HG03097 (cell line): ENCODE measurements around the gene S100PBP.

Experiments used
- ATAC-seq: cut with Tn5 transposase; IDR thresholded peaks from one replicate; pipeline ENCODE4 v1.9.1; 2021; ENCODE audit not compliant: unreplicated experiment, low FRiP score

S100PBP gene

DNA sequence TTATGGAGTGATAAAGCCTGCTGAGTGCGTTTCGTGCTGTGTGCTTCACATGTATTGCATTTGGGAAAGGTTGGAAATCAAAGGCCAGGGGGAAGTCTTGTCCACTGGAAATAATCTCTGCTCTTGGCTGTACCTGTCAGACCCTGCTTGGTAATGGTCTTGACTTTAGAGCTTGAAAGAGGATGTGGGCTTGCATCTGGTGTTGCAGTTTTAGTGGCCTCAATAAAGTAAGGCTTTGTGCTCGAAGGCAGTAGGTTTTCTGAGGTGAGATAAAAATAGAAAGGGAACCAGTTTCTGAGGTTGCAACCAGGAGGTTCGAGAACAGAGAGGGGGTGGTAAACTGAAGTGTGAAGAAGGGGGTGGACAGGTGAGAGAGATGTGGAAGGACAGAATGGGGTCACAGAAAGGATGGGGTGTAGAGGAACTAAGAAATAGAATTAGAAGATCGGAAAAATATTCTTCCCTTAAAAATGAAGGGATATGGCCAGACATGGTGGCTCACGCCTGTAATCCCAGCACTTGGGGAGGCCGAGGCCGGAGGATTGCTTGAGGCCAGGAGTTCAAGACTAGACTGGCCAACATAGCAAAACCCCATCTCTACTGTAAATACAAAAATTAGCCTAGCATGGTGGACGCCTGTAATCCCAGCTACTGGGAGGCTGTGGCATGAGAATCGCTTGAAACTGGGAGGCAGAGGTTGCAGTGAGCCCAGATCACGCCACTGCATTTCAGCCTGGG, 1.5 kb downstream of the S100PBP start:
- ATAC-seq = no peak

DNA sequence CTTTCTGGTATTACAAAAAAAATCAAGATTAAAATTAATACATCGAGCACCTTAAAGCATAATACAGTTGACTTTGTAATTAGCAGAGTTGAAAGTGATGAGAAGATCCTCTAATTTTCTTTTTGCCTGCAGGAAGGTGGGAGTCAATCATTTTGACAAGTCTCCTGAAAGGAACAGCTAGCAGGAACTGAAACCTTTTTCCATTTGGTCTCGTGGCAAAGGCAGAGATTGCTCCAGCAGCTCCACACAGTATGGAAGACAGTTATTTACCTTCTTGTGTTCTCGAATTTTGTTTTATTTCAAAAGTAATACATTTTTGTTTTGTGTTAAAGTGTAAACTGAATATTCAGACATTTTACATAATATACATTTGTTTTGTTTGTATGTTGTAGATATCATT, 7.7 kb downstream of the S100PBP start:
- ATAC-seq = no peak

DNA sequence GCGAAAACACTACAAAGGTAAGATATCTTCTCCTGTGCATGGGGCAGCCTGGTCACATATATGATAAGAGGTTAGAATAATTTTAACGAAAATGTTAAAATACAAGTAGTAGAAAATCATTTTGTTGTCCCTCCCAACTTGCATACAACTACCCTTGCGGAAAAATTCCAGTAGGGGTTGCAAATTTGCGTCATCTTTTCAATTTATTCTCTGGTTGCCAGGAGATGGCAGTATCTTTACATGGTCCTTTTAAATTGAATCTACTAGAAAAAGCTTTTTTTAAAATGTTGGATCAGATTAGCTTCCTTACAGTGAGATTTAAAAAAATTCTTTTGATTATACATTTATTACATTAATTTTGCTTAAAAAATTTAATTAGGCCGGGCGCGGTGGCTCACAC, 10.9 kb downstream of the S100PBP start:
- ATAC-seq = no peak

DNA sequence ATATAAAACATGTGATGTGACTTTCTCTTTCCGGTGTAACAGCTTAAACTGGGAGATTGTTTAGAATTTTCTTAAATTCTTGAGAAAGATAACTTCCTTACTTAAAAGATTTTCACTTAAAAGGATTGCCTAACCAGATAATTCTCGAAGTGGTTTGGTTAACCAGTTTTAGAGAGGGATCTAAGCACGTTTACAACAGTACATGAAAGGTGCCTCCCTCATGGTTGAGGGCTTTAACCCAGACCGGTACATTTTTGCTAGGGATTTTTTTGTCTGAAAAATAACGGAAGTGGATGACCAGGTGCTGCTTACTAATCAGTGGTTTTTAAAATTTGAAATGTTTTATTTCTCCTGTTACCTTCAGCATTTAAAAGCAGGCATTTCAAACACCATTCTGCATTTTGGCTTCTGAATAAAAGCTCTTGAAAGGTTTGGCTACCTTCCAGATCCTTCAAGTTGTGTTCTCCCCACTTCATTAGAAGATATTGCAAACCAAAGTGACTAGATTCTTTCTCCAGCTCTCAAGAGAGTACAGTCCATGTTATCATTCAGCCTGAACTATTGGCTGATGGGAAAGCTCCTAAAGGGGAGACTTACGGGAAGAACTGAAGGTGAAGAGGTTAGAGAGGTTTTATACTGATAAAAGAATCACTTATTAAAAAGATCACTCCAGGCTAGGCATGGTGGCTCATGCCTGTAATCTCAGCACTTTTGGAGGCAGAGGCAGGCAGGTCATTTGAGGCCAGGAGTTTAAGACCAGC, 12.8 kb downstream of the S100PBP start:
- ATAC-seq = no peak

DNA sequence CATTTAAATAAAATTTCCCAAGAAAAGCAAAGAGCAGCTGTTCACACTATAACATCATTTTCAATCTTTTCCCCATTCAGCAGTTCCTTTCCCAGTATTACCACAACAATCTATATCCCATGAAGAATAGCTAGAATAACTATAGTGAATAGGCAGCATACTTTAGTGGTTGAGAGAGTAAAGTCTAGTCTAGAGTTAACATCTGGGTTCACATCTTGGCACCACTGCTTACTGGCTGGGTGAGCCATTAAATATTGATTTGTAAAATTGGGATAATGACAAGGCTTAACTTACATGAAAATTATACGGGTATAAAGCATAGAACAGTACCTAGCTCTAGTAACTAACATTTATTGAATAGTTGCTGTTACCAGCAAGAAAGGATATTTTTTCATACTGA, 14.4 kb downstream of the S100PBP start:
- ATAC-seq = no peak

DNA sequence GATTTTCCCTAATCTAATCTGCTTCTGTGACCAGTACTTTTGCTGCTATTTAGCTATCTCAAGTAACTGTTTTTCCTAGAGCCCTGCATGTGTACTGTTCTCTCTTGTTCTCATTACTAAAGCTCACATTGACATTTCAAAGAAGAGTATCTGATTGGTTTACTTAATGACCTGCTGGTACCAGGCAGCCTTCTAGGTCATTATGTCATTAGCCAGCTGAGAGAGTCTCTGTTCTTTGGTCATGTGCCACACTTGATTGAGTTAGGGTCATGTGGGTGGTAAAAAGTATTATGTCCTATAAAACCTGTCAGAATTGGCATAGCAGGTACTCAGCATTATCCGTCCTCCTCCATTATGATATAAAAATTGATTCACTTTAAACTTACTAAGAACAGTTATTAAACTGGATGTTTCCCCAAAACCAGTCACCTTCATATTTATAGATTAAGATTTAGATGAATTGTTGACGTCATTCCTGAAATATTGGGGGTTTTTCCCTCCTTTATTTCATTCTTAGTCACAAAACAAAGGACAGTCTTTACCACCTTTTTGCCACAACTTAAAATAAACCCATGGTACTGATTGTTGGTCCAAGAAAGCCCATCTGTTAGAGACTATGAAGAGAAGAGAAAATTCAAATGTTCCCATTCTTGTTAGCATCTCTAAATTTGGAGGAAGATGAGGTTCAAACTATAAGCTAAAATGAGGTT, 31.1 kb downstream of the S100PBP start:
- no peak for ATAC-seq

DNA sequence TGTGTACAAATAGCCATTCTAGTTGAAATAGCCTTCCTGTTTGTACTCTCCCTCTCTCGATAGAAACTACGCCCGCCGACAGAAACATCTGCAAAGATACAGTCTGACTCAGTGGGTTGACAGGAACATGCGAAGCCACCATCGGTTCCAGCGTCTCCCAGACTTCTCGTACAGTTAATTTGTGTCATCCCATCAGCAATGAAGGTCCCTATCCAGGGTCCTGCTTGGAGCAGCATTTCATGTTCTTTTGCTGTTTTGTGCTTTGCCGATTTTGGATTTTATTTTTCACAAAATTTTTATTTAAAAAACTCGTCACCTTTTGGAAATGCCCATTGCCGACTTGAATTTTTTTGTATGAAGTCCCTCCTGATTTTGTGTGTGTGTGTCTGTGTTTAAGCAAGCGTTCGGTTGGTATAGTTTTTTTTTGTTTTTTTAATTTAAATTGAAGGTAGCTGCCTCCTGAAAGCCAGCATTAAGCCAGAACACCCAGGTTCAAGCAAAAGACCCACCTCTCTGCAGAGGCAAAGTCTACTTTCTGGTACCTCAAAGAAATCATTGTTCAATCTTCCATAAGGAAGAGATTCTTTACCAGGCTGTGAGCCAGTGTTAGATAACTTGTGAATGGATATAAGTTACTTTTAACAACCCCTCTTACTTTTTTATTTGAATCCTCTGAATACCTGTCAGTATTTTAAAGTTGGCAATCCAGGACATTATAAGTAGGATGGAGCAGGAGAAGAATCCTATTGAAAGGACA, 38.6 kb downstream of the S100PBP start:
- ATAC-seq = no peak

DNA sequence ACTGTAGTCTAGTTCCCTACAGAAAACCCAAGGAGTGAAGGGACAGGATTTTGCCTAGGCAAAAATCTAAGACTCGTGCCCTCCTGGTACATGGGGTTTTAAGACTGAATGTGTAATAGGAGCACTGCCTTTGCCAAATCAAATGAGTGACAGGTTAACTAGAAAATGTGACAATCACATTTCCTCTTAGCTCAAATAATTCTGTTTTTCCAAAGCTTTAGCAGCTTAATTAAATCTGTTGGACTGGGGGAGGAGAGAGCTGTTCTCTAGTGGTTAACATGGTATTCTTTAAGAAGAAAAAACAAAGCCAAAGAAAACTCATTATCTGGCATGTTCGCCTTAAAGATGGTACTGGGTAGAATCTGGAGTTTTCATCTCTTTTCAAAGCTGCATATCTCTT, 40.7 kb downstream of the S100PBP start:
- no peak for ATAC-seq

DNA sequence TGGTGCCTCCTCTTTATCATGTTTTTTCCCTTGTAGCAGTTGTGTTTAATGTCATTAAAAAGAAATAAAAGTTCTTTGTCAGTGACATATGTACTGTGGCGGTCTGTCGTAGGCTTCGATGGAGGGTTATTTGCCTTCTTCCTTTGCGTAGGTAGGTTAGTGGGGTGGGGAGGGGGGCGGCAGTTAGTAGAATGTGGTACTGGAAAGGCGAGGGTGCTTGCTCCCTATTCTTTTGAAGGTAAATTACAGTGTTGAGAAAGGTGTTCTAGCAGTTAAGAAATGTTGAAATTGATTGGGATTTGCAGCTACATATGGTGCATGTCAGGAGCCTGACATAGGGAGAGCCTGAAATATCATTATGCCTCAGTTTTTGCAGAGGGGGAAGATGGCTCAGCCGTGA, 41.3 kb downstream of the S100PBP start:
- ATAC-seq = no peak

DNA sequence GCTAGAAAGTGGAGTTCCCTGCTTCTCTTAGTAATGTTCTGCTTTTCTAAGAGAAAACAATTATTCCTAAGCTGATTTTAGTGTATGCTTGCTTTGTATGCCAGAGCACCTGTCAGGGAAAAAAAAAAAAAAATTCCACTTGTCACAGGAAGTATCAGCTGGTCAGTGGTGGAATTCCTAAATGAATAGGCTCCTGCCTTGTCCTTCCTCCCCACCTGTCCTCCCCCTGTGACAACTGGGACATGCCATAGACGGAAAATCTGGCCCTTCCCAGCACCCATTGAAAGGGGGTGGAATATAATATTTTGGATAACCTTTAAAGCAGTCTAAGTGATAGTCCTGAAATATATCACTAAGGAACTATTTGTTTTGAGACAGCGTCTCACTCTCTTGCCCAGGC, 42.5 kb downstream of the S100PBP start:
- ATAC-seq = no peak

DNA sequence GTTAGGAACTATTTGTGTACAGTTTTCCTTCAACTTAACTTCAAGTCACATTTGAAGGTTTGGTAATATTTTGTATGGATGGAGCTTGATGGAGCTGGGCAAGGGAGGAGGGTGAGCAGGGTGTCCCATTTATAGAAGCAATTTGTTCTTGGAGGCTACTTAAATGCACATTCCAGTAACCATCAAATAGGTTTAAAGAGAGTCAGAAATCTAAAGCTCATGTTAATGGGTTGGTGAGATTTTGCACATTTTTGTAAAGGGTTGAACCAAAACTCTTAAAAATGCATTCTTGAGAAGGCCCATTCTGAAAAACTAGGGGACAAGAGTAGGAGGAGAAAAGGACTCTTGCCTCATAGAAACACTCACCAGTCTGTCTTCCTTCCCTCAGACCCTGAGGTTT, 43.1 kb downstream of the S100PBP start:
- no peak for ATAC-seq

DNA sequence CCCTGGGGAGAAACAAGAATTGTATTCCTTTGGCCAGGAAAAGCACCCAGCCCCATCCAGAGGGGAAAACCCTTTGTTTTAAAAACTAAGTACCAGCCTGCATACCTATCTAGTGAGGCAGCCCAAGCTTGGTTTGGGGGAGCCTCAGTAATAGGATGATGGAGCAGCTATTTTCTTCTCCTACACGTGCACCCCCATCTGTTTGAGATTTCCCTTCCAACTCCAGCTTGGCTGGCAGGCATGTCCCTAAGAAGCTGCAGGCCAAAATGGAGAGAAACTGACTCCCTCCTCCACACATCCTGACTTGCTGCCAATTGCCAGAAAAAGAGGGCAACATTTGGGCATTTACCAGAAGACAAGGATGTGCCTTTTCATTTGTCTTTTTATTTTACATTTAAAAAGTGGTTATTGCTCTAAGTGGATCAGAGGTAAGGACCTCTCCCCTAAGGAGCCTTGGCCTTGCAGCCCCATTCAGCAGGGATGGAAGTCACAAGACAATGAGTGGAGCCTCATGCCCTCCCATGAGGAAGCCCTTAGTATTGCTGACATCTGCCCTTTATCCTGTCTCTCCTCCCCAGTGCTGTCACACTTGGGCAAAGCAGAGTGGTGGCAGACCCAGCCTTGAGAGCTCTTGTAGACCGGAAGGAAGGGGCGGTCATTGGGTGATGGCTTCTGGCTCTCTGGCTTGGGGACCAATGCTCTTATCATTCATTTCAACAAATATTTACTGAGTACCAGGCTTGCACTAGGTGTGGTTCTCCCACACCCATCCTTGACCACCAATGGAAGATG, 44.6 kb downstream of the S100PBP start:
- no peak for ATAC-seq

DNA sequence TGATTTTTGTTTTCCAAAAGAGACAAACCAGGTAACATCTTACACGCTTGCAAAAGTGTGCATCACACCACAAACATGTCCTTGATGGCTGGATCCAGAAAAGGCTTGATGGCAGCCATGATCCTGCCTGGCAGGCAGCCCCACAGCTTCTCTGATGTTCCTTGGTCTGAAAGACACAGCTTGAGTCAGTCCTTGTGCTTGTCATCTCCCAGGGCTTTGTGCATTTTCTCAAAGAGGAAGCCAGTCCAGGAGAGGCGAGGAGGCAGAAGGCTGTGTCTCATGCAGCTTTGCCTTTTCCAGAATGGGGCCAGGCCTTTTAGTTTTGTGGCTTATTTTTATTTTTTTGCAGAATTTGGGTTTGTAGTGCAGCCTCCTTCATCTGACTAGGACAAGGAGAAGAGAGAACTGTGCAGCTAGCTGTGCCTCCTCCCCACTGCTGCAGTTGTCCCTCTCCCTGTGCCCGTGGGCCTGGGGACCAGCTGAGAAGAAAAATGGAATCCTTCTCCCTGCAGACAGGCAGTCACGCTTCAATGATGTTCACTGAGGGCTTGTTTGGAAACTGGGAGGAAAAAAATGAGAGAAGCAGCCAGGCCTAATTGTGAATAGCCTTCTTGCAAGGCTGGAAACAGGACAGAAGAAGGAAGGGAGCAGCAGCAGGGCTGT, 45.9 kb downstream of the S100PBP start:
- no peak for ATAC-seq

DNA sequence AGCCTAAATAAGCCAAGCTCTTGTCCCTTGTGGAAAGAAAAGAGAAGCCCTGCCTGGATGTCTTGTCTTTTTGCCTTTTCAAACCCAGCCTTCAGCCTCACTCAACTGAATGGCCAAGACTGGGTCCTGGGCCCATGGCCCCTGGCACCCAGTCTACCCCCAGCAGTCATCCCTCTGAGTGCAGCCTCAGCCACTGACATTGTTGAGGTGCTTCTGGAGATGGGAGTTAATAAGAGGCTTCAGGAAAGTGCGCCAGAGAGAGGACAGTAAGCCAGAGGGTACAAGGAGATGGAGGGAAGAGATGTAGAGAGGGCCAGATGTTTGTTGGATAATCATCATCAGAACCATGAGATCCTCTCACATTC, 46.4 kb downstream of the S100PBP start:
- ATAC-seq = no peak

DNA sequence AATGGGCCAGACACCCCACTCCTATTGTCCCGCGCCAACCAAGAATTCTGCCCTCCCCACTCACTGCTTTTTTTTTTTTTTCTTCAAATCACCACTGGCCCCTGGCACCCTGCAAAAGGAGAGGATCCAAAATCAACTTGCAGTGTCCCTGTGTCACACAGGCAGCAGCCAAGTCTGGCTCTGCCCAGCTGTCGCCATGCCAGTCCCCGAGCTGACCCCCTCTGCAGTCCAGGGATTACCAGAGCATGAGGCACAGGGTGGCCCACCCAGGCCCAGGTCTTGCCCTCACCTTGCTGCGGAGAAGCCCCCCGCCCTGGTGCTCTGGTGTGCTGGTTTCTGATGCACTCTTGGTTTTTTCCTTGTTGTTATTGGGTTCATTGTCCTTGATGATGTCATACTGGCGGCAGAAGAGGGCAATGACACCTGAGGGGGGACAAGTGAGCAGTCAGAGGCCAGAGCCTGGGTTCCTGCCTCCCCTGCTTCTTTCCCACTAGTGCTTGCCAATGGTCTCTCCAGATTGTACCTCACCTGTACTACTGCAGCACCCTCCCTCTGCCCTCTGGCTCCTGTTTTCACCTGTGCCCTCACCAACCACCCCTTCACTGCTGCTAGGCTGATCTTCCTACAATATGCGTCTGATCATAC, 47.0 kb downstream of the S100PBP start:
- ATAC-seq = no peak

DNA sequence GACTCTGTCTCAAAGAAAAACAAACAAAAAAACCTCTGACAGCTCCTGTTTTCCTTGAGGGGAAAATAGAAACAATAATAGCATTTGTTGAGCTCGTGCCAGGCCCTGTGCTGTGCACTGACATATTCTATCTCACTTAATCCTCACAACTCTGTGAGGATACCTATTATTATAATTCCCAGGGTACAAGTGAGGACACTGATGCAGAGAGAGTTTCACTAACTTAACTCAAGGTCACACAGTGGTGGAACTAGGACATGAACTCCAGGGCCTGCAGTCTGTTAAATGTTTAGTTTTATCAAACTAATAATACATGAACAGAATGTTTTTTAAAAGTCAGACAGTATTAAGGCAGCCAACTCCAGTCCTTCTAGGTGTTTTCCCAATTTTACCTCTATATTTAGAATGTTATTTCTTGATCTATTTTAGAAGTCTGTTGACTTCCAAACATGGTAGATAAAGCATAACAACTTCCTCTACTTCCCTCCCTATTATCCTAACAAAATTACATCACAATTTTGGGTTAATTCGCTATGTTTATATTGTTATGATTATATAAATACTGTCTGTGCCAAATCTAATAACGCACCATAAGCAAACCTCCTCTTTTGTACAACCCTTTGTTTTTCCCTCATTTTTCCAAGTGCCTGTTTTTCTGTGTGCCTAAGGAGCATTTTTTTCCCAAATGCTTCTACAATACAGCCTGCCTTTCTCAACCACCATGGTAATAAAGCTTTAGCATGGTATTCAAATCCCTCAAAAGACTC, 48.4 kb downstream of the S100PBP start:
- ATAC-seq = no peak

DNA sequence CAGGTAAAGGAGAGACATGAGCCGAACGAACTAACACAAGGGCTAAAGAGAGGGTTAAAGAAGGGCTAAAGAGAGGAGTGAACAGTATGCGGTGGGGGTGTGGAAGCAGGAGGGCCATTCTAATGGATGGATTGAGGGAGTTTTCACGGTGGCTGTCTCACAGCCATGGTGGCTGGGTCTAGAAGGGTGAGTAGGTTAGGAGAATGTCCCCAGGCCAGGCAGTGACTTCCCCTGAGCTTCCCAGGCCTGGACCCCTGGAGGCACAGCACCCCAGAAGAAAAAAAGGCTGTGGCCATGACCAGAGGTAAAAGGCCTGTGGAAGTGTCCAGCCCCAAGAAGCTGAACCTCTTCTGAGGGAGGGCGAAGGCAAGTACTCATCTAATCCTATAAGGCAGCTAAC, 49.7 kb downstream of the S100PBP start:
- ATAC-seq = no peak

DNA sequence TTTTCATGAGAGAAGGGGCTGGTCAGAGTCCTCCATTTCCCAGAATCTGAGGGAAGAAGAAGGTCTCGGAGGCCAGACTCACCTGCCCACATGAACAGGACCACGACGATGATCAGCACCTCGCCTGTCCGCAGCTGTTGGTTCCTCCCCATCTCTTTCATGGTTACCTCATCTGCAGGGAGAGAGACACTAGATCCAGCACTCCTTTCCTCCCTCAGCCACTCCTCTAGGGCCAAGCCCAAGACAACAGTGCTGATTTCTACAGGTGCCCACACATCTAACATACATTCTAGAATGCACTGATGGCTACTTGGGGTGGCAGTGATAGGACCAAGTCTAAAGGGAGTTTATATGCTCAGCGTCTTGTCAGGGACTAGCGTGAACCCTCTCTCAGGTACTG, 50.2 kb downstream of the S100PBP start:
- no peak for ATAC-seq

DNA sequence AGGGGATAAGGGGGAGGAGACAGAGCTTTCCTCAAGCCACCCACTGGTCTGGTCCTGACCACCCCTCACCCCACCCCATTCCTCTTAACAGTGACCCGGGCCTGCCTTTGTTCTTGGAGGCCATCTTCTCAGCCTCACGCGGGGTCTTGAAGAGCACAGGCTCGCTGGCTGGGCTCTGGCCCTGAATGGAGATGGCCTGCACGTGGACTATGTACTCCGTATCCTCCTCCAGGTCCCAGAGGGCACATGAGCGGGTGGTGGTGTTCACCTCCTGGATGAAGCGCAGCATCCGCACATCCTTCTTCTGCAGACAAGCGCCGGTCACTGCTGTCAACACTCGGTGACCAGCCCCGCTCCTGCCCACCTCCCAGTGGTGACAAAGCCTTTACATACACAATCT, 50.6 kb downstream of the S100PBP start:
- no peak for ATAC-seq
